ENCODE data around the gene CCDC124. TPM values are rescaled to one million over a fixed set of nuclear protein-coding genes. Genes with fewer than 3 reads are reported as not detected.
A peak's percentile ranks its signal among the peaks of the same experiment; 100 is the strongest.
"Not testable (repeated sequence)": the region's sequence is repeated elsewhere in the genome, so short reads cannot be mapped to it uniquely, and the experiment has no call there.

Gene CCDC124, protein sequence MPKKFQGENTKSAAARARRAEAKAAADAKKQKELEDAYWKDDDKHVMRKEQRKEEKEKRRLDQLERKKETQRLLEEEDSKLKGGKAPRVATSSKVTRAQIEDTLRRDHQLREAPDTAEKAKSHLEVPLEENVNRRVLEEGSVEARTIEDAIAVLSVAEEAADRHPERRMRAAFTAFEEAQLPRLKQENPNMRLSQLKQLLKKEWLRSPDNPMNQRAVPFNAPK
- total RNA-seq = 25.0 and 55.6 TPM in 2 replicates

DNA sequence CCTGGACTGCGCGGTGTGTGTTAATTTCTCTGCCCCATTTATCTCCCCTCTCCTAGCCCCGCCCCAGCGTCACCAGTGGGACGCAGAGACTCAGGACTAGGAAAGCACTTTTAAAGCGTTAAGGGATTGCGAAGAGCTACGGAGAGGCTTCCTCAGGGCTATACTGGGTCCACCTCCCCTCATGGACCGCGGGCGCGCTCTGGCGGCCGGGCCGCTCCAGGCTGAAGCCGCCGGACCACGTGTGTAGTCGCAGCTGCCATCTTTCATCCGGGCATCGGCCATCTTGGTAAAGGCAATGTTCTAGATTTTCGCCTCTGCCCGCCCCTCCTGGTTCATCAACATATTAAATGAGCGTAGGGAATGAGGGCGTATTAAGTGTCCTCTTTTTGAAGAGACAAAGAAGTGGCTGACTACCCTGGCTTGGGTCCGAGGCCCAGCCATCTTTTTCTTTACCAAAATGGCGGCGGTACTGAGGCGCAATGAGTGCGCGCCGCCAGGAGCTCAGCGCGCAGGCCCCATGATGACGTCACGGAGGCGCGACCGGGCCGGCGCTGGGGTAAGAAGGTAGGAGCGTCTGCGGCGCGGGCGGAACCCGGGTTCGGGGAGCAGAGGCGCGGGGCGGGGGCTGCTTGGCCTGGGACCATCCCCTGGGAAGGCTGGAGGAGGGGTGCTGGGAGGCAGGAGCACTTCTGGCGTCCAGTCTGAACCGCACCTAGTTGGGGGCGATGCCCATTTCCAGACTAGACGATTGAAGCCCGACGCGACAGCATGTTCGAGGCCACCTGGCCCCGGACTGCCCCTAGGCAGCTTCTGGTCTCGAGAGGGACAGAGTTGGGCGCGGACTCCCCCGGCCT, at the start of gene CCDC124:
TSS of gene CCDC124 (plus strand) at position 531 of the 854 bp plus-strand sequence. CDS start 3,406 bp downstream, outside the sequence.
- peak; percentile 77 for DNase-seq (ENCODE audit: low read depth)

DNA sequence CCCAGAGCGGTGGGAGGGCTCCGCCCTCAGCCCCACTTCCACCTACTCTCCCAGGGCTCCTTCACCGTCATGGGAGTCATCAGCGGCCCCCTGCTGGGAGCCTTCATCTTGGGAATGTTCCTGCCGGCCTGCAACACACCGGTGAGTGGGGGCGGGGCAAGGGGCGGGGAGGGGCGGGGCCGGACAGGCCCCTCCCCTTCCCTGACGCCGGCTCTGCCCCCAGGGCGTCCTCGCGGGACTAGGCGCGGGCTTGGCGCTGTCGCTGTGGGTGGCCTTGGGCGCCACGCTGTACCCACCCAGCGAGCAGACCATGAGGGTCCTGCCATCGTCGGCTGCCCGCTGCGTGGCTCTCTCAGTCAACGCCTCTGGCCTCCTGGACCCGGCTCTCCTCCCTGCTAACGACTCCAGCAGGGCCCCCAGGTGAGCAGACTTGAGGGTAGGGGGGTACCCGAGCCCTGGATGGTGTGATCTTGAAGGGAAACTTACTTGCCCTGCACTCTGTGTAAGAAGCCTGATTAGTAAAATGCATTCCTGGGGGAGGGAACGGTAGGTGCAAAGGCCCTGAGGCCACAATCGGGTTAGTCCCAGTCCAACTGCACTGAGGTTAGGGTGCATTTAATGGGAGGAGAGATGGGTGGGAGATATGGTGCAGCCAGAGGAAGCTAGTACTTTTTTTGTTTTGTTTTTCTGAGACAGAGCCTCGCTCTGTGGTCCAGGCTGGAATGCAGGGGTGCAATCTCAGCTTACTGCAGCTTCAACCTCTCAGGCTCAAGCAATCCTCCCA, 49.0 kb upstream of the CCDC124 start:
- no peak for DNase-seq (ENCODE audit: low read depth)

DNA sequence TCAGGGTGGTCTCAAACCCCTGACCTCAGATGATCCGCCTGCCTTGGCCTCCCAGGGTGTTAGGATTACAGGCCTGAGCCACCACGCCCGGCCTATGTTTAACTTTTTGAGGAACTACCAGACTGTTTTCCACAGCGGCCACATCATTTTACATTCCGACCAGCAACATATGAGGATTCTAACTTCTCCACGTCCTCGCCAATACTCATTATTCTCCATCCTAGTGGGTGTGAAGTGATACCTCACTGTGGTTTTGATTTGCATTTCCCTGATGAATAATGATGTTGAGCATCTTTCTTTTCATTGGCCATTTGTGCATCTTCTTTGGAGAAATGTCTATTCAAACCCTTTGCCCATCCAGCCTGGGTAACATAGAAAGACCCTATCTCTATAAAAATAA, 46.3 kb upstream of the CCDC124 start:
- DNase-seq (ENCODE audit: low read depth) = no peak

DNA sequence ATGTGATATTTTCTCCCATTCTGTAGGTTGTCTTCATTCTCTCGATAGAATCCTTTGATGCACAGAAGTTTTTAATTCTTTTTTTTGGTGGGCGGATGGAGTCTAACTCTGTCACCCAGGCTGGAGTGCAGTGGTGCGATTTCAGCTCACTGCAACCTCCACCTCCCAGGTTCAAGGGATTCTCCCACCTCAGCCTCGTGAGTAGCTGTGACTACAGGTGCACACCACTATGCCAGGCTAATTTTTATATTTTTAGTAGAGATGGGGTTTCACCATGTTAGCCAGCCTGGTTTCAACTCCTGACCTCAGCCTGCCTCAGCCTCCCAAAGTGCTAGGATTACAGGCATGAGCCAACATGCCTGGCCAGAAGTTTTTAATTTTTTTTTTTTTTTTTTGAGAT, 45.6 kb upstream of the CCDC124 start:
- not testable (repeated sequence) for DNase-seq (ENCODE audit: low read depth)

DNA sequence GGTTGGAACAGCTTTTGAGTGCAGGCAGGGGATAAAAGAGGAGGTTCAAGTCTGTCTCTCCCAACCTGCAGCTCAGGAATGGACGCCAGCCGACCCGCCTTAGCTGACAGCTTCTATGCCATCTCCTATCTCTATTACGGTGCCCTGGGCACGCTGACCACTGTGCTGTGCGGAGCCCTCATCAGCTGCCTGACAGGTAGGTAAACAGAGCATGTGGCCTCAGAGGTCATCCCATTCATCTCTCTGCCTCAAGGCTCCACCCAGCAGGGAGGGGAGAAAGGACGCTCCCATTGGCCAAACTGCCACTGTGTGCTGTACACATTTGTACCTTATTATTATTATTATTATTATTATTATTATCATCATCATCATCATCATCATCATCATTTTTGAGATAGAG, 44.6 kb upstream of the CCDC124 start:
- DNase-seq (ENCODE audit: low read depth) = no peak

DNA sequence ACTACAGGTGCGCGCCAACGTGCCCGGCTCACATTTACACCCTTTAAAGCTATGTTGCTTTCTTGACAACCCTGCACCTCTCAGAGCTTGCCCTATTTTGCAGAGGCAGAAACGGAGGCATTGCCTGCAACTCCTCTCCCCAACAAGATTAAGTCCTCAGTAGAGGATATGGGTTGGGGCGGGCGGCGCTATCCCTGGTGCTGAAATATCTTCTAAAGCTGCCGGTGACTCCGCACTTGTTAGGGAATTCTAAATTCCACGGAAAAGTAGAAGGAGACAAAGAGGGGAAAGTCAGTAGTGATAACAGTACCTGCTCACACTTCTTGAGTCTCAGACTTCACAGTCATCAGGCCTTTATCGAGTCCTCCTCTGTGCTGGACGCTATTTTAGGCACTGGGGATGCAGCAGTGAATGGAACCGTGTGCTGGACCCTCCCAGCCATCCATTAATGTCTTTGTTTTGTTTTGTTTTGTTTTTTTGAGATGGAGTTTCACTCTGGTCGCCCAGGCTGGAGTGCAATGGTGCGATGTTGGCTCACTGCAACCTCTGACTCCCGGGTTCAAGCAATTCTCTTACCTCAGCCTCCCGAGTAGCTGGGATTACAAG, 43.1 kb upstream of the CCDC124 start:
- peak; percentile 29 for DNase-seq (ENCODE audit: low read depth)

DNA sequence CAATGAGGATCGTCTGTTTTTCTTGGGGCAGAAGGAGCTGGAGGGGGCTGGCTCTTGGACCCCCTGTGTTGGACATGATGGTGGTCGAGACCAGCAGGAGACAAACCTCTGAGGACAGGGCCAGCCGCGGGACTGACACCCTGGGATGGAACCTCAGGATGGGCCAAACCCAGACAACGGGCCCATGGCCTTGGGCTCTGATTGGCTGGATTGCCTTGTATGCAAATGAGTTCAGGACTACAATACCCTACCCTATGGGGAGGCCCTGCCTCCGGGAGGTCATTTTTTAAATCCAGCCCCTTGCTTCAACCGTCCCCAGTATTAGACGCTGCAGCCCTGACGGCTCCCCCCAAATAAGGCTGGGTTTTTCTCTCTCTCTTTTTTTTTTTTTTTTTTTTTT, 39.0 kb upstream of the CCDC124 start:
- no peak for DNase-seq (ENCODE audit: low read depth)

DNA sequence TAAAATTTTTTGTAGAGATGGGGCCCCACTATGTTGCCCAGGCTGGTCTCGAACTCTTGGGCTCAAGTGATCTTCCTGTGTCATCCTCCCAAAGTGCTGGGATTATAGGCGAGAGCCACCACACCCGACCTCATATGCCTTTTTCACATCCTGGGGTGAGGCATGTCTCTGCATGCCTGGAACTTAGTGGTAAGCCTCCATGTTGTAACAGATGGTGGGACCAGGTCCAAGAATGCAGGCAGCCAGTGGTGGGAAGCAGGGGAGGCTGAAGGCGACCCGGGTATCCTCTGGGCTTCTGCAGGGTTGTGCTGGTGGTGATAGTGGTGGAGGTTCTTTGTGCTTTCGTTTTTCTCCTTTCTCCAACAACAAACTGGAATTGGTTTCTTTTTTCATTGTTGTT, 30.1 kb upstream of the CCDC124 start:
- peak; percentile 4 for DNase-seq (ENCODE audit: low read depth)

DNA sequence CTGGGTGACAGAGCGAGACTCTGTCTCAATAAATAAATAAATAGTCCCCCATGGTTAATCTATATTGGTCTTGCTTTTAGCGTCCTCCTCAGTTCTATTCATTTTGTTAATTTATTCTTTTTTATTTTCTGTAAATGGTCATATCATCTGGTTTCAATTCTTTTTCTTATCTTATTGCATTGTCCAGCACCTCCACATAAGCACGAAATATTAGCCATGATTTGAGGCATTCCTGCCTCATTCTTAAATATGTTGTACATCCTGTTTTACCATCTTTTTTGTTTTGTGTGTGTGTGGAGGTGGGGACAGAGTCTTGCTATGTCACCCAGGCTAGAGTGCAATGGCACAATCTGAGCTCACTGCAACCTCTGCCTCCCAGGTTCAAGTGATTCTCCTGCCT, 24.6 kb upstream of the CCDC124 start:
- DNase-seq (ENCODE audit: low read depth) = no peak

DNA sequence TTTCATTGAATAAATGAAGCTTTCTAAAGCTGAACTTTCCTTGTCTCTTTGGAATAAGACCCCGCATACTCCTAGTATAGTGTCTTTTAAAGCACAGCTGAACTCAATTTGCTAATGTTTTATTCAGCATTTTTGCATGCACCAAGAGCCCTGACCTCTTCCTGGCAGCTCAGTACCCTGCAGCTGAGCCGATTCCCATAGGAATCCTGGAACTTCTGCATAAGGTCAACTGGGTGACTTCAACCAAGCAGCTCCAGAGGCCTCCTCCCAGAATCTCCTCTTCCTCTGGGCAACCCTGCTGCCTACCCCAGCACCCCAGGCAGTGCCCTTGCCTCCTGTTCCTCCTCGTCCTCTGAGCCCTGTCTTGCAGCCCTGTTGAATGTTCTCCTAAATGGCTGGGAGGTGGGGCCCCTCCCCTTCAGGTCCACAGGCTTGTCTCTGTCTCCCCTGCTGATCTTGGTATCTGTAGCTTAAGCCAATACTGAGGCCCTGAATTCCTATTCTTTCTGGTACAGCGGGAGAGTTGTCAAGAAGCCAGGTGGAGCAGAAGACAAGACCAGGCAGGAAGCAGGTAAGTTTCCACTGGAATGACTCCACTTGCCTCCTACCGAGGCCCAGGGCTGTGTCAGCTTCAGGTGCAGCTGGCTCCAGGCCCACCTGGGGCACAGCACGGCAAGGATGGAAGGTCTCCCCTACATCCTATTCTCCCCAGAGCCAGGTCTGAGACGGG, 23.6 kb upstream of the CCDC124 start:
- no peak for DNase-seq (ENCODE audit: low read depth)

DNA sequence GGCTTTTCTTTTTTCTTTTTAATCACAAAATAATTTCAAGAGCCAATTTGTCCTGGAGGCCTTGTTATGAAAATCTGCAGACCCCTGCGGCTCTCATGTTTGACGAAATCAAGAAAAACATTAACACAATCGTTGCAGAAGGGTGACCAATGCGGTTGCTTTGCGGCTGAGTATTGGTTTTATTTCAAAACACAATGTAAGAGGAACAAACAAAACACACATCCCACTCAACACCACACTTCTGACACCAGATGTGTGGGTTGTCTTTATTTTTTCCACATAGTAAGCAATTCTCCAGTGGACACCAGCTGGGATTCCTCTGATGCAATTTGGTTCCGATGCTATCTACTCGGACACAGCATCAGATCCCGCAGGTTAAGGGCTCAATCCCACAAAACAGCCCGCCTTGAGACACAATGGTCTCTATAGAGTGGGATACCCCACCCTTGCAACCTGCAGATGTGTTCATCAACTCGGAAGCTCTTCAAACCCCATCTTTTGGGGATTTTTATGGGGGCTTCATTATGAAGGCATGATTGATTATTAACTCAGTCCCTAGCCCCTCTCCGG, 21.9 kb upstream of the CCDC124 start:
- no peak for DNase-seq (ENCODE audit: low read depth)

DNA sequence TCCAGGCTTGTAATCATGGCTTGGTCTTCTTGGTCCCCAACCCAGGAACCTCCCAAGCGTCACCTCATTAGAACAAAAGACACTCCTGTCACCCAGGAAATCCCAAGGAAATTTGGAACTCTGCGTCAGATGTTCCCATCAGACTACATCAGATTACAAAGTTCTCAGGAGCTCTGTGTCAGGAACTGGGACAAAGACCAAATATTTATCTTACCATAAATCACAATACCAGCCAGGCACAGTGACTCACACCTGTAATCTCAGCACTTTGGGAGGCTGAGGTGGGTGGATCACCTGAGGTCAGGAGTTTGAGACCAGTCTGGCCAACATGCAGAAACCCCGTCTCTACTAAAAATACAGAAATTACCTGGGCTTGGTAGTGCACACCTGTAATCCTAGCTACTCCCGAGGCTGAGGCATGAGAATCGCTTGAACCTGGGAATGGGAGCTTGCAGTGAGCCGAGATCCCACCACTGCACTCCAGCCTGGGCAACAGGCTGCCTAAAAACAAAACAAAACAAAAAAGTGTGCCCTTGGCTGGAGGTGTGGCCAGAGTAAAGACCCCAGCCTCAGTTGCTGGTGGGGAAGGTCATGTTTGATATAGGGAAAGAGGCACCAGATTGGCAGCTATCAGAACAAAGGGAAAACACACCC, 16.7 kb upstream of the CCDC124 start:
- DNase-seq (ENCODE audit: low read depth) = no peak

DNA sequence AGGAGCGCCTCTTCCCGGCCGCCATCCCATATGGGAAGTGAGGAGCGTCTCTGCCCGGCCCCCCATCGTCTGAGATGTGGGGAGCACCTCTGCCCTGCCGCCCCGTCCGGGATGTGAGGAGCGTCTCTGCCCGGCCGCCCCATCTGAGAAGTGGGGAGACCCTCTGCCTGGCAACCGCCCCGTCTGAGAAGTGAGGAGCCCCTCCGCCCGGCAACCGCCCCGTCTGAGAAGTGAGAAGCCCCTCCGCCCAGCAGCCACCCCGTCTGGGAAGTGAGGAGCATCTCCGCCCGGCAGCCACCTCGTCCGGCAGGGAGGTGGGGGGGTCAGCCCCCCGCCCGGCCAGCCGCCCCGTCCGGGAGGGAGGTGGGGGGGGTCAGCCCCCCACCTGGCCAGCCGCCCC, 14.7 kb upstream of the CCDC124 start:
- not testable (repeated sequence) for DNase-seq (ENCODE audit: low read depth)

DNA sequence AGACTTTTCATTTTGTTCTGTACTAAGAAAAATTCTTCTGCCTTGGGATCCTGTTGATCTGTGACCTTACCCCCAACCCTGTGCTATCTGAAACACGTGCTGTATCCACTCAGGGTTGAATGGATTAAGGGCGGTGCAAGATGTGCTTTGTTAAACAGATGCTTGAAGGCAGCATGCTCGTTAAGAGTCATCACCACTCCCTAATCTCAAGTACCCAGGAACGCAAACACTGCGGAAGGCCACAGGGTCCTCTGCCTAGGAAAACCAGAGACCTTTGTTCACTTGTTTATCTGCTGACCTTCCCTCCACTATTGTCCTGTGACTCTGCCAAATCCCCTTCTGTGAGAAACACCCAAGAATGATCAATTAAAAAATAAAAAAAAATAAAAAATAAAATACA, 13.7 kb upstream of the CCDC124 start:
- not testable (repeated sequence) for DNase-seq (ENCODE audit: low read depth)

DNA sequence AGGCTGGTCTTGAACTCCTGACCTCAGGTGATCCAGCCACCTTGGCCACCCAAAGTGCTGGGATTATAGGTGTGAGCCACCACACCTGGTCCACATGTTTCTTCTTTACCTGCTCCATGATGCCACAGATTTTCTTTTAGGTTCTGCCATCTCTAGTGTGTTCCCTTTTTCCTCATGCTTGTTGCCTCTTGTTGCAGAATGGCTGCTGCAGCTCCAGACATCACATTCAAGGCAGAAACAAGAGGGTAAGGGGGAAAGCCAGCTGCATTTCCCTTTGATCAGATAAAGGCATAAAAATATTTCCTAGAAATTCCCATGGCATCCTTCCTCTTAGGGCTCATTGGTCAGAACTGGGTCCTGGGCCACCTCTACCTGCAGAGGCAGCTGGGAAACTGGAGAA, 12.3 kb upstream of the CCDC124 start:
- no peak for DNase-seq (ENCODE audit: low read depth)

DNA sequence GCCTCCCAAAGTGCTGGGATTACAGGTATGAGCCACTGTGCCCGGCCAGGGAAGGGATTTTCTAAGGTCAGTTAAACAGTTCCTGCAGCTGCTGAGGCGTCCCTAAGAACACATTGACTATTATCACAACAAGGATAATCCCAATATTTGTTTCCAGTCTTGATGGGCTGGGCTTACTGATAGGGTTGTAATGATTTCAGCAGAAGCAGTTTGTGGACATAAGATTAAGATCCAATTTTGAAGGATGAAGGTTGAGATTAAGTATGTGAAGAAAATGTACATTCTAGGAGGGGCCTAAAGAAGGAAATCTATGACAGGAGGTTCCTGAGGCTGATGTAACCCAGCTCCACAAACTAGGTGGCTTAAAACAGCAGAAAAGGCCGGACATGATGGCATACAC, 10.7 kb upstream of the CCDC124 start:
- no peak for DNase-seq (ENCODE audit: low read depth)

DNA sequence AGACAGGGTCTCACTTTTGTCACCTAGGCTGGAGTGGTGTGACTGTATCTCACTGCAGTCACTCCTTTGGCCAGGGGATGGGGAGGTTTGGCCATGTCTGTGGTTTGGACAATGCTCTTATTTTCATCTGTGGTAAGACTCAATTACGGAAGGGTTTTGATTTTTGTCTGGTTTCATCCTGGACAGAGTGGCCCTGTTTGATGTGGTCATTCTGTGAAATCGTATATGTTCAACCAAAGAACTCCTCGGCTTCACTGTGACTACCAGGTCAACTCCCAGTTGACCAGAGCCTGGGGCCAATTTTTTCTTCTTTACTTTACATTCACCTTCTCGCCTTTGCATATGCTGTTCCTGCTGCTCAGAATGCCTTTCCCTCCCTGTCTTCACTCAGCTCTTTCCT, 6.8 kb upstream of the CCDC124 start:
- DNase-seq (ENCODE audit: low read depth) = no peak

DNA sequence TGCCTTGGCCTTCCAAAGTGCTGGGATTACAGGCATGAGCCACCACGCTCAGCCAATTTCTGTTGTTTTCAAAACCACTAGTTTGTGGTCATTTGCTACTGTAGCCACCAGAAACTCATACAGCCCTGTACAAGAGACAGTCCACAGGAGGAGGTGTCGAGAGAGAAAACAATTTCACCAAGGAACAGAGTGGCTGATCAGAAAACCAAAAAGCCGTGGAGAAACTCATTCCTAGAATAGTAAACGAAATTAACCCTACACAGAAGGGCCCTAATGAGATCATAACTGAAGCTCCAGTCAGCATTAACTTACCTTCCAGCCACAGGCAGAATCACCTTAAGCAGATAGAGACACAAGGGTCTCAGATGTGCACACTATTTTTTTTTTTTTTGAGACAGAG, 3.8 kb upstream of the CCDC124 start:
- DNase-seq (ENCODE audit: low read depth) = no peak

DNA sequence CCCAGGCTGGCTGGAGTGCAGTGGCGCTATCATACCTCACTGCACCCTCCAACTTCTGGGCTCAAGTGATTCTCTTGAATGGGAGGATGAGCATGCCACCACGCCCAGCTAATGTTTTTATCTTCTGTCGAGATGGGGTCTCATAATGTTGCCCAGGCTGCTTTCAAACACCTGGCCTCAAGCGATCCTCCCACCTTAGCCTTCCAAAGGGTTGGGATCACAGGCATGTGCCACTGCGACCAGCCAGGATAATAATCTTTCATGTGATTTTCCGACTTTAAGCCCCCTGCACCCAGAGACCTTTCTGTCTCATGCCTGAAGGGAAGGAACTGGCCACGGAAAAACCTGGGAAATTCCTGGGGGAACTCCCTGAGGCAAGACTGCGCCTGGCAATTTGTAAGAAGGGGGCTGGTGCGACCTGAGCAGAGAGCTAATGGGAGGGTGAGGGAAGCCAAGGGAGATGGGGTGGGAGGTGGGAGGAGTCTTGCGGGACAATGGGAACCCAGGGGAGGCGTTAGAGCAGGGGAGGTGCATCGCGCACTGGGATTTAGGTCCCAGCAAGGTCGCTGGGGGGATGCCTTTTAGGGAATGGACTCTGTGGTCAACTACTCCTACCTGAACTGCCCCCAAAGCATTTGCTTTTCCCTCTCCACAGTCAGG, 1.2 kb upstream of the CCDC124 start:
- DNase-seq (ENCODE audit: low read depth) = peak; percentile 43
